ENCODE measurements around the gene OR10AD1. TPM values are rescaled to one million over a fixed set of nuclear protein-coding genes. Genes with fewer than 3 reads are reported as not detected.
A peak's percentile ranks its signal among the peaks of the same experiment; 100 is the strongest.

Gene OR10AD1
- total RNA-seq, 1 experiment from 2014 or later, result not detected

- TF ChIP-seq FOXP4 (CRISPR knock-in tag; IDR thresholded peaks at IDR 0.05) (no peak), ZNF281 (CRISPR knock-in tag; IDR thresholded peaks at IDR 0.05) (no peak), GABPB1 (CRISPR knock-in tag; IDR thresholded peaks at IDR 0.05) (no peak), ERG (CRISPR knock-in tag; IDR thresholded peaks at IDR 0.05) (no peak), NR1H2 (CRISPR knock-in tag; IDR thresholded peaks at IDR 0.05) (no peak), SMAD4 (CRISPR knock-in tag; IDR thresholded peaks at IDR 0.05) (no peak), ZMAT4 (CRISPR knock-in tag; IDR thresholded peaks at IDR 0.05) (no peak)
These were observed 17.7 kb downstream of the OR10AD1 start (continued) for GRCh38 chr12:48185181-48185919.

- POLR2A ChIA-PET, result interaction anchor here (1.1 kb wide), 1 partner anchor 27 kb away, joined by 4 read pairs; the partner anchor contains the start of gene ASB8
- ATAC-seq, result no peak
- DNase-seq (ENCODE audit: low spot score), result no peak
- Mint-ChIP-seq H3K36me3 (no peaks in the 10 kb centered on the region), H3K4me1 (peaks cover 23% of the 10 kb centered on the region), H3K27ac (no peak overlapping the region), H3K9me3 (no peaks in the 10 kb centered on the region), H3K4me3 (peak overlapping the region; percentile 81), H3K27me3 (ENCODE audit: low read depth) (peaks cover 94% of the 10 kb centered on the region)
- TF ChIP-seq ZNF423 (CRISPR knock-in tag; IDR thresholded peaks at IDR 0.05) (no peak), FOXP1 (CRISPR knock-in tag; IDR thresholded peaks at IDR 0.05; ENCODE audit: borderline replicate concordance) (no peak), PREB (CRISPR knock-in tag; IDR thresholded peaks at IDR 0.05; ENCODE audit: borderline replicate concordance) (no peak), SP1 (CRISPR knock-in tag; conservative IDR thresholded peaks at IDR 0.05) (0 out of 2 replicates have a peak, but pooled peaks have one; percentile 13)
- CTCF ChIA-PET, result interaction anchor here (0.9 to 3.2 kb wide), 7 partner anchors 9 to 346 kb away, joined by 3 to 25 read pairs (median 10); partner anchors contain the start of genes ASB8 and VDR
These were observed 18.6 kb downstream of the OR10AD1 start for GRCh38 chr12:48184549-48184922.

GRCh38 chr12:48183876-48184548, 19.1 kb downstream of the OR10AD1 start:
- H3K36me3 Mint-ChIP-seq, result no peaks in the 10 kb centered on the region
- ChIA-PET CTCF (interaction anchor here (1.3 to 3.2 kb wide), 10 partner anchors 9 to 434 kb away, joined by 3 to 25 read pairs (median 10); partner anchors contain the start of genes ASB8 and VDR), POLR2A (interaction anchor here (1.1 to 1.6 kb wide), 3 partner anchors 27 to 370 kb away, joined by 3 to 7 read pairs (median 4); partner anchors contain the start of gene ASB8)
- H3K27ac Mint-ChIP-seq, result no peak overlapping the region
- peak; percentile 46; the same call in 1 of the 2 replicates for TF ChIP-seq FOXP4 (CRISPR knock-in tag; IDR thresholded peaks at IDR 0.05)
- TF ChIP-seq MAX (CRISPR knock-in tag; IDR thresholded peaks at IDR 0.05), result peak; percentile 45; the same call in 1 of the 2 replicates
- TF ChIP-seq PRDM15 (CRISPR knock-in tag; IDR thresholded peaks at IDR 0.05), result peak; percentile 63
- no peak for TF ChIP-seq MXD4 (CRISPR knock-in tag; IDR thresholded peaks at IDR 0.05; ENCODE audit: borderline replicate concordance)
- peak; percentile 2 for ATAC-seq
- peaks cover 95% of the 10 kb centered on the region for H3K27me3 Mint-ChIP-seq (ENCODE audit: low read depth)
- peak; percentile 29 for DNase-seq (ENCODE audit: low spot score)
- no peaks in the 10 kb centered on the region for H3K9me3 Mint-ChIP-seq
- H3K4me1 Mint-ChIP-seq, result peaks cover 23% of the 10 kb centered on the region
- peak overlapping the region; percentile 81 for H3K4me3 Mint-ChIP-seq

Data from WTC11 (cell line).